NCI-H2107 (cell line): ENCODE results near the gene ANKRD30B.
"Not testable (repeated sequence)": the region's sequence is repeated elsewhere in the genome, so short reads cannot be mapped to it uniquely, and the experiment has no call there.

Experiments used
- DNase-seq: peaks from one replicate; lab custom pipeline; 2025; lab: John Stamatoyannopoulos, UW

Gene ANKRD30B

DNA sequence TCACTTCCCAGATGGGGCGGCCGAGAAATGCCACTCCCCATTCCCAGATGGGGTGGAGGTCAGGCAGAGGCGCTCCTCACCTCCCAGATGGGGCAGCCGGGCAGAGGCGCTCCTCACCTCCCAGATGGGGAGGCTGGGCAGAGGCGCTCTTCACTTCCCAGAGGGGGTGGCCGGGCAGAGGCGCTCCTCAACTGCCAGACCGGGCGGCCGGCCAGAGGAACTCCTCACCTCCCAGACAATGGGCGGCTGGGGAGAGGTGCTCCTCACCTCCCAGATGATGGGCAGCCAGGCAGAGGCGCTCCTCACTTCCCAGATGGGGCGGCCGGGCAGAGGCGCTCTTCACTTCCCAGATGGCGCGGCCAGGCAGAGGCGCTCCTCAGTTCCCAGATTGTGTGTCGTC is 108.3 kb downstream of the ANKRD30B start:
- not testable (repeated sequence) for DNase-seq

DNA sequence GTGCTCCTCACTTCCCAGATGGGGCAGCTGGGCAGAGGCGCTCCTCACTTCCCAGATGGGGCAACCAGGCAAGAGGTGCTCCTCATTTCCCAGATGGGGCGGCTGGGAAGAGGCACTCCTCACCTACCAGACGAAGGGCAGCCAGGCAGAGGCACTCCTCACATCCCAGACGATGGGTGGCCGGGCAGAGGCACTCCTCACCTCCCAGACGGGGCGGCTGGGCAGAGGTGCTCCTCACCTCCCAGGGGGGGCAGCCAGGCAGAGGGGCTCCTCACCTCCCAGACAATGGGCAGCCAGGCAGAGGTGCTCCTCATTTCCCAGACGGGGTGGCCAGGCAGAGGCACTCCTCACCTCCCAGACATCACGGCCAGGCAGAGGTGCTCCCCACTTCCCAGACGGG is 110.5 kb downstream of the ANKRD30B start:
- DNase-seq: not testable (repeated sequence)

DNA sequence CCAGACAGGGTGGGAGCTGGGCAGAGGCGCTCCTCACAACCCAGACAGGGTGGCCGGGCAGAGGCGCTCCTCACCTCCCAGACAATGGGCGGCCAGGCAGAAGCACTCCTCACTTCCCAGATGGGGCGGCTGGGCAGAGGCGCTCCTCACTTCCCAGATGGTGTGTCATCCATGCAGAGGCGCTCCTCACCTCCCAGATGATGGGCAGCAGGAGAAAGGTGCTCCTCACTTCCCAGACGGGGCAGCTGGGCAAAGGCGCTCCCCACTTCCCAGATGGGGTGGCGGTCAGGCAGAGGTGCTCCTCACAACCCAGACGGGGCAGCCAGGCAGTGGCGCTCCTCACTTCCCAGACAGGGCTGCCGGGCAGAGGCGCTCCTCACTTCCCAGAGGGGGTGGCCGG is 112.0 kb downstream of the ANKRD30B start:
- not testable (repeated sequence) for DNase-seq

DNA sequence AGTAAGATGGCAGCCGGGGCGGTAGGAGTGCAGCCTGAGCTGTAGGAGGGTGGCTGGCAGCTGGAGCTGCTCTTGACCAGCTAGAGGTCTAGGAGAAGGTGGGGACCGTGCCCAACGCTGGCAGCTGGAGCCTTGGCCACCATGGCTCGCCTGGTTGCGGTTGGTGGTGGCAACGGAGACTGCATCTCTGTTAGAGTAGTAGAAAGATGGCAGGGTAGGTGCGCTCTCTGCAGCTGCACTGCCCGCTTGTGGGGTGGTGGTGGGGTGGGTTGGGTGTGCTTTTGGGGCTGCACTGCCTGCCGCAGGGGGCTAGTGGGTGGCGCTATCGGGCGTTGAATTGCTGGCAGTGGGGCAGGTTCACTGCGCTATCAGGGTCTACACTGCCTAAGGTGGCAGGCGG is 118.5 kb downstream of the ANKRD30B start:
- DNase-seq: not testable (repeated sequence)

DNA sequence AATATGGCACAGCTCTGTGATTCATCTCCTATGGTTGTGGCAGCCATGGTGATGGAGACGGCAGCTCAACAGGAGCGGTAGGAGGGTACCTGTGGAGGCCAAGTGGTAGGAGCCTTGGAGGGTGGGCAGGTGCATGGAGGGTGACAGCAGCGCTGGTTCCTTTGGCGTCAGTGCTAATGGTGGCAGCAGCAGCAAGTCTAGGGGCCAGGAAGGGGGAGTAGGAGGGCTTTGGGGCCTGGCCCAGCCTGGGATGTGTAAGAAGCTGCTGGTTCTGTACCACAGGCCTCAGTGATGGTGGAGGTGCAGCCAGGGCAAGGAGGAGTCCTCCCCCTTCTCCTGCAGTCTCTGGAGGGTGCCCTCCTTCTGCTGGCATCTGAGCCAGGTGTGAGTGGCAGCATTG is 120.0 kb downstream of the ANKRD30B start:
- DNase-seq: not testable (repeated sequence)

DNA sequence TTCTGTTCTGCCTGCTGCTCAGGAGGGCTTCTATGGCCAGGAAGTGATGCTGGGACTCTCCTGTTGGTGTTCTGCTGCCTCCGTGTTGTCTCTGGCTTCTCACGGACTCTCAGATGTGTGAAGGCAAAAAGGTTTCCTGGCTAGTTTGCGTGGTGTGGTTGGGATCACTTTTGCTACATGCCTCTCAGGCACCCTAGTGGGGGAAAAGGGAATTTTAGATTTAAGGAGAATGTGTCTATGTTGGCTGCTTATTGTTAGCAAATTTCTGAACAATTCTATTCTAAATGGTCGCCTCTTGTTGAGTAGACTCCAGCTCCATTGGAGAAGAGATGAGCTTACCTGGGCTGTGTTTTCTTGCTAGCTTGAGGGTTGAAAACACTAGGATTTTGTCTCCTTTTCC is 120.9 kb downstream of the ANKRD30B start:
- not testable (repeated sequence) for DNase-seq

DNA sequence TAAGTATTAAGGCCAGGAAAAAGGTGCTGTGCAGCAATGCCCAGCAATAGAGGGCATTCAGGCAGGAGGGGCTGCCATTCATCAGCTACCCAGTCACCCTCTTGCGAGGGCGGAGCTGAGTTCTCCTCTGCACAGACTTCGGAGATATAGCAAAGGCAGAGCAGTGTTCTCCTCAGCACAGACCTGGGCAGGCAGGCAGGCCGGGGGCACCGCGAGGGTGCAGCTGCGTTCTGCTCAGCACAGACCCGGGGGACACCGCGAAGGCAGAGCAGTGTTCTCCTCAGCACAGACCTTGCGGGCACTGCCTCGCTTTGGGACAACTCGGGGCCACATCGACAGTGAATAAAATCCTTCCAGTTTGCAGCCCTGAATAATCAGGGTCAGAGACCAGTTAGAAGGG is 130.9 kb downstream of the ANKRD30B start:
- DNase-seq: not testable (repeated sequence)

DNA sequence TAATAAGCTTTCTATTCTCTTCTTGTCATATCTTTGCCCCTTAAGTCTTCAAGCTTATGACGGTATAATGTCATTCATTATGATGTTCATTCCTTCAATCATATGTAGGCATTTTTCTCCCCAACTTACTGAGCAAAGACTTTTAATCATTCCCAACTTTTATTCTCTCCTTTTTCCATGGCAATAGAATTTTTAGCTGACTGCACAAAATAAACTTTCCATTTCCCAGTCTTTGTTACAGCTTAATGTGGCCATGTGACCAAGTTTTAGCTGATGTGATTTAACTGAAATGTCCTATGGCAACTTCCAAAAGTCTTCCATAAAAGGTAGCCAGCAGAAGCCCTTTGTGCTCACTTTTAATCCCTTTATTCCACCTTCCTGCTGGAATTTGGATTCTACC is 152.5 kb downstream of the ANKRD30B start:
- DNase-seq: no peak
